ENCODE data around the gene CHST14.

The CHST14 gene

DNA sequence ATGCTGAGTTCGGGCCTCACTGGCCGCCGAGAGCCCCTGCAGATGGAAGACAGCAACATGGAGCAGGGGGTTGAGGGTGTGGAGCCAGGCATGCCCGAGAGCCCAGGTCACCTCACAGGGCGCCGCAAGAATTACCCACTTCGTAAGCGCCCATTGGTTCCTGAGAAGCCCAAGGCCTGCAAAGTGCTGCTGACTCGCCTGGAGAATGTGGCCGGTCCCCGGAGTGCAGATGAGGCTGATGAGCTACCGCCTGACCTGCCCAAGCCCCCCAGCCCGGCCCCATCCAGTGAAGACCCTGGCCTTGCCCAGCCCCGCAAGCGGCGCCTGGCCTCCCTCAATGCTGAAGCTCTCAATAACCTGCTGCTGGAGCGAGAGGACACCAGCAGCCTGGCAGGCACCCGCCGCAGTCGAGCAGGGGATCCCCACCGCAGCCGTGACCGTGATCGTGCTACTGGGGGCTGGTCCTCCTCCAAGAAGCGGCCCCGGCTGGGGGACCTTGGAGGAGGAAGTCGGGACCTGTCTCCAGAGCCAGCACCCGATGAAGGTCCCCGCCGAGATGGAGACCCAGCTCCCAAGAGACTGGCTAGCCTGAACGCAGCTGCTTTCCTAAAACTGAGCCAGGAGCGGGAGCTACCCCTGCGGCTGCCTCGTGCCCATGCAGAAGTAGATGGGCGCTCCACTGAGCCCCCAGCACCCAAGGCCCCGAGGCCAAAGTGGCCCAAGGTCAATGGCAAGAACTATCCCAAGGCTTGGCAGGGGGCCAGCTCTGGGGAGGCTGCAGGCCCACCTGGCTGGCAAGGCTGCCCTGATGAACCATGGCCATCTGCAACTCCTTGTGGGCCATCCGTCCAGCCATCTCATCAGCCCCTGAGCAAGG, 12.1 kb upstream of the CHST14 start:
- Histone ChIP-seq H3K4me1 (peaks cover 15% of the 10 kb centered on the region), H3K4me3 (ENCODE audit: low read depth, low read length) (no peak overlapping the region), H3K27me3 (no peaks in the 10 kb centered on the region), H3K36me3 (peaks cover 33% of the 10 kb centered on the region), H3K9me3 (no peaks in the 10 kb centered on the region)
- DNase-seq, result no peak
- TF ChIP-seq, protein P1, sequence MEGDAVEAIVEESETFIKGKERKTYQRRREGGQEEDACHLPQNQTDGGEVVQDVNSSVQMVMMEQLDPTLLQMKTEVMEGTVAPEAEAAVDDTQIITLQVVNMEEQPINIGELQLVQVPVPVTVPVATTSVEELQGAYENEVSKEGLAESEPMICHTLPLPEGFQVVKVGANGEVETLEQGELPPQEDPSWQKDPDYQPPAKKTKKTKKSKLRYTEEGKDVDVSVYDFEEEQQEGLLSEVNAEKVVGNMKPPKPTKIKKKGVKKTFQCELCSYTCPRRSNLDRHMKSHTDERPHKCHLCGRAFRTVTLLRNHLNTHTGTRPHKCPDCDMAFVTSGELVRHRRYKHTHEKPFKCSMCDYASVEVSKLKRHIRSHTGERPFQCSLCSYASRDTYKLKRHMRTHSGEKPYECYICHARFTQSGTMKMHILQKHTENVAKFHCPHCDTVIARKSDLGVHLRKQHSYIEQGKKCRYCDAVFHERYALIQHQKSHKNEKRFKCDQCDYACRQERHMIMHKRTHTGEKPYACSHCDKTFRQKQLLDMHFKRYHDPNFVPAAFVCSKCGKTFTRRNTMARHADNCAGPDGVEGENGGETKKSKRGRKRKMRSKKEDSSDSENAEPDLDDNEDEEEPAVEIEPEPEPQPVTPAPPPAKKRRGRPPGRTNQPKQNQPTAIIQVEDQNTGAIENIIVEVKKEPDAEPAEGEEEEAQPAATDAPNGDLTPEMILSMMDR (IDR thresholded peaks at IDR 0.05; ENCODE audit: low read depth, low read length), result no peak

DNA sequence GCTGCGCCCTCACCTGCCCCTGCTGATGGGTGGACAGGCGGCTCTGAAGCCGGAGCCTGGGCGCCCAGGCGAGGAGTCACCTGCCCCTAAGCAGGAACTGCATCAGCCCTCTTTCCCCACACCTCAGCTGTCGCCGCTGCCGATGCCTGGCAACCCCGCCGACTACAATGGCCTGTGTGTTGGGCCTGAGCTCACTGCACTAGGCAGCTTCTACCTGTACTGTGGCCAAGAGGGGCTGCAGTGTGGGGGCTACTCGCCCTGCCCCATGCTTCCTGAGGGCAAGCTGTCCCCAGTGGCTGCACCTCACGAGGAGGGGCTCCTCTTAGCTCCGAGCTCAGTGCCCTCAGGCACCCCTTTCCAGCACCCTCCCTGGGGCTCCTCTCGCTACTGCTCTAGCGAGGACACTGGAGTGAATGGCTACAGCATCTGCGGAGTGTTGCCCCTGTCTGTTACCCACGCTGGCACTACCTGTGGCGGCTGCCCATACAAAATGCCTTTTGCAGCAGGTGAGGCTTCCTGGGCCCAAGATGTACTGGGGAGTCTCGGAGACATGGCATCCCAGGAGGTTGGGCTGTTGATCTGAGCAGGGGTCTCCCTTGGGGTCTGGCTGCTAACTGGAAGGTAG, 11.3 kb upstream of the CHST14 start:
- peaks cover 40% of the 10 kb centered on the region for H3K36me3 ChIP-seq
- no peaks in the 10 kb centered on the region for H3K27me3 ChIP-seq
- TF ChIP-seq, protein P1 (IDR thresholded peaks at IDR 0.05; ENCODE audit: low read depth, low read length), result no peak
- H3K4me3 ChIP-seq (ENCODE audit: low read depth, low read length), result no peak overlapping the region
- no peaks in the 10 kb centered on the region for H3K9me3 ChIP-seq
- peaks cover 13% of the 10 kb centered on the region for H3K4me1 ChIP-seq
- no peak for DNase-seq

DNA sequence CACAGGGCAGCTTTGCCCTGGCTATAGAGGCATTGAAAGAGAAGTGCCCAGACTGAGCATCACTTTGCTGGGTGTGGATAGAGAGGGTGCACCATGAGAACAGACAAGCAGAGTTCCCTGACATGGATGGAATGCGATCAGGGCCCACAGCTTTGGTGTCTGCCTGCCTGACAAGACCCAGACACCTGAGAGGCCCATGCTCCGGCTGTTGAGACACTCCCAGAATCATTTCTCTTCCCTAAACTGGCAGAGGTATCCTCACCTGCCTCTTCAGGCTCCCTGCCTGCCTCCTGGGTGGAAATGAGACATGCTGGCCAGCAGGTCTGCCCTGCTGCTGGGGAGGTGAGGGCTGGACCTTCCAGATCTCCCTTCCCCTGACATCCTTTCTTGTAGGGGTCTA, 10.4 kb upstream of the CHST14 start:
- TF ChIP-seq, protein P1 (IDR thresholded peaks at IDR 0.05; ENCODE audit: low read depth, low read length), result no peak
- DNase-seq, result no peak
- H3K4me3 ChIP-seq (ENCODE audit: low read depth, low read length), result no peak overlapping the region
- H3K36me3 ChIP-seq, result peaks cover 49% of the 10 kb centered on the region
- H3K4me1 ChIP-seq, result peaks cover 7% of the 10 kb centered on the region
- no peaks in the 10 kb centered on the region for H3K27me3 ChIP-seq
- H3K9me3 ChIP-seq, result no peaks in the 10 kb centered on the region

DNA sequence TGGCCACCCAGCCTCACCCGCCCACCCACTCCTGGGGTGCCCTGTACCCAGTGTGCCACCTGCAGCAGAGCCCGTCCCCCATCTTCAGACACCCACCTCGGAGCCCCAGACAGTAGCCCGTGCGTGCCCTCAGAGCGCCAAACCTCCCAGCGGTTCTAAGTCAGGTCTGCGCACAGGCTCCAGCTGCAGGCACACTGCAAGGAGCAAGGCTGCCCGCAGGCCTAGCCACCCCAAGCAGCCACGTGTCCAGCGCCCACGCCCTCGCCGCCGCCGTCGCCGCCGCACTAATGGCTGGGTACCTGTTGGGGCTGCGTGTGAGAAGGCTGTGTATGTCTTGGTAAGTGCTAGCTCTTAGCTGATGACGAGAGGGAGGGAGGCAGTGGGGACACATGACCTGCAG, 8.8 kb upstream of the CHST14 start:
- Histone ChIP-seq H3K4me3 (ENCODE audit: low read depth, low read length) (no peak overlapping the region), H3K36me3 (peaks cover 56% of the 10 kb centered on the region), H3K4me1 (no peaks in the 10 kb centered on the region), H3K27me3 (no peaks in the 10 kb centered on the region), H3K9me3 (no peaks in the 10 kb centered on the region)
- DNase-seq, result no peak
- TF ChIP-seq, protein P1 (IDR thresholded peaks at IDR 0.05; ENCODE audit: low read depth, low read length), result no peak

DNA sequence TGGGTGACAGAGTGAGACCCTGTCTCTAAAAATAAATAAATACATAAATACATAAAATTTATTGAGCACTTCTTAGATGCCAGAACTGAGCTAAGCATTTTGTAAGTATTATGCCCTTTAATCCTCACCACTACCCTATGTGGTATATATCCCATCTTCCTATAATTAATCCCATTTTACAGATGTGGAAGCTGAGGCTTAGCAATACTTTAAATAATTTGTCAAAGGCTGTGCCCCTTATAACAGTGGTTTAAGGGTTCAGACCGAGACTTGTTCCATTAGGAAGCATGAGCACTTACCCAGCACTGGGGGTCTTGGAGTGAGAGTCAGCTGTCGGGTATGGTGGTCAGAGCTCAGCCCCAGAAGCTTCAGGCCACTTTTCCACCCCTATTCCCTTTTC, 7.5 kb upstream of the CHST14 start:
- Histone ChIP-seq H3K36me3 (peaks cover 59% of the 10 kb centered on the region), H3K4me3 (ENCODE audit: low read depth, low read length) (no peak overlapping the region)

More for the DNA sequence above, 7.5 kb upstream of the CHST14 start:
- no peaks in the 10 kb centered on the region for H3K4me1 ChIP-seq
- DNase-seq, result no peak
- H3K9me3 ChIP-seq, result no peaks in the 10 kb centered on the region
- H3K27me3 ChIP-seq, result no peaks in the 10 kb centered on the region
- TF ChIP-seq, protein P1 (IDR thresholded peaks at IDR 0.05; ENCODE audit: low read depth, low read length), result no peak

All from BE2C (cell line).